ENCODE data around the gene PTPRN2.

- TF ChIP-seq CTCF (IDR thresholded peaks at IDR 0.05; ENCODE audit: control extremely low read depth in 1 of 3, insufficient read depth in 1 of 3, low read depth in 1 of 3, low read length in 3 of 3), result no peak
- no peak for TF ChIP-seq SUZ12 (IDR thresholded peaks at IDR 0.05; ENCODE audit: low read length)
These were observed 757.3 kb downstream of the PTPRN2 start for GRCh38 chr7:157830331-157830730.

Measured in H1 (cell line).